ENCODE data around the gene NLK.

- TF ChIP-seq, protein P1, sequence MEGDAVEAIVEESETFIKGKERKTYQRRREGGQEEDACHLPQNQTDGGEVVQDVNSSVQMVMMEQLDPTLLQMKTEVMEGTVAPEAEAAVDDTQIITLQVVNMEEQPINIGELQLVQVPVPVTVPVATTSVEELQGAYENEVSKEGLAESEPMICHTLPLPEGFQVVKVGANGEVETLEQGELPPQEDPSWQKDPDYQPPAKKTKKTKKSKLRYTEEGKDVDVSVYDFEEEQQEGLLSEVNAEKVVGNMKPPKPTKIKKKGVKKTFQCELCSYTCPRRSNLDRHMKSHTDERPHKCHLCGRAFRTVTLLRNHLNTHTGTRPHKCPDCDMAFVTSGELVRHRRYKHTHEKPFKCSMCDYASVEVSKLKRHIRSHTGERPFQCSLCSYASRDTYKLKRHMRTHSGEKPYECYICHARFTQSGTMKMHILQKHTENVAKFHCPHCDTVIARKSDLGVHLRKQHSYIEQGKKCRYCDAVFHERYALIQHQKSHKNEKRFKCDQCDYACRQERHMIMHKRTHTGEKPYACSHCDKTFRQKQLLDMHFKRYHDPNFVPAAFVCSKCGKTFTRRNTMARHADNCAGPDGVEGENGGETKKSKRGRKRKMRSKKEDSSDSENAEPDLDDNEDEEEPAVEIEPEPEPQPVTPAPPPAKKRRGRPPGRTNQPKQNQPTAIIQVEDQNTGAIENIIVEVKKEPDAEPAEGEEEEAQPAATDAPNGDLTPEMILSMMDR (IDR thresholded peaks at IDR 0.05), result no peak
- TF ChIP-seq, protein P2, sequence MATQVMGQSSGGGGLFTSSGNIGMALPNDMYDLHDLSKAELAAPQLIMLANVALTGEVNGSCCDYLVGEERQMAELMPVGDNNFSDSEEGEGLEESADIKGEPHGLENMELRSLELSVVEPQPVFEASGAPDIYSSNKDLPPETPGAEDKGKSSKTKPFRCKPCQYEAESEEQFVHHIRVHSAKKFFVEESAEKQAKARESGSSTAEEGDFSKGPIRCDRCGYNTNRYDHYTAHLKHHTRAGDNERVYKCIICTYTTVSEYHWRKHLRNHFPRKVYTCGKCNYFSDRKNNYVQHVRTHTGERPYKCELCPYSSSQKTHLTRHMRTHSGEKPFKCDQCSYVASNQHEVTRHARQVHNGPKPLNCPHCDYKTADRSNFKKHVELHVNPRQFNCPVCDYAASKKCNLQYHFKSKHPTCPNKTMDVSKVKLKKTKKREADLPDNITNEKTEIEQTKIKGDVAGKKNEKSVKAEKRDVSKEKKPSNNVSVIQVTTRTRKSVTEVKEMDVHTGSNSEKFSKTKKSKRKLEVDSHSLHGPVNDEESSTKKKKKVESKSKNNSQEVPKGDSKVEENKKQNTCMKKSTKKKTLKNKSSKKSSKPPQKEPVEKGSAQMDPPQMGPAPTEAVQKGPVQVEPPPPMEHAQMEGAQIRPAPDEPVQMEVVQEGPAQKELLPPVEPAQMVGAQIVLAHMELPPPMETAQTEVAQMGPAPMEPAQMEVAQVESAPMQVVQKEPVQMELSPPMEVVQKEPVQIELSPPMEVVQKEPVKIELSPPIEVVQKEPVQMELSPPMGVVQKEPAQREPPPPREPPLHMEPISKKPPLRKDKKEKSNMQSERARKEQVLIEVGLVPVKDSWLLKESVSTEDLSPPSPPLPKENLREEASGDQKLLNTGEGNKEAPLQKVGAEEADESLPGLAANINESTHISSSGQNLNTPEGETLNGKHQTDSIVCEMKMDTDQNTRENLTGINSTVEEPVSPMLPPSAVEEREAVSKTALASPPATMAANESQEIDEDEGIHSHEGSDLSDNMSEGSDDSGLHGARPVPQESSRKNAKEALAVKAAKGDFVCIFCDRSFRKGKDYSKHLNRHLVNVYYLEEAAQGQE (IDR thresholded peaks at IDR 0.05; ENCODE audit: insufficient read depth in 1 of 2, low read depth in 2 of 2, low read length in 1 of 2), result no peak
These were observed 1.3 kb downstream of the NLK start for GRCh38 chr17:28043741-28044140.
